IMR-90 (cell line): ENCODE results near the gene ANTXR1. TPM values are rescaled to one million over a fixed set of nuclear protein-coding genes. Genes with fewer than 3 reads are reported as not detected.
A peak's percentile ranks its signal among the peaks of the same experiment; 100 is the strongest.

ENCODE experiments used
- ATAC-seq: fragments of 200-7000 bp; cut with Tn5 transposase; 2 replicates; pipeline ENCODE4 v1.9.1; 2020; ENCODE audit warnings: low read depth, mild to moderate bottlenecking, moderate library complexity
- BruUV-seq: library from RNA; stranded (reverse); fragments of 400-500 nt; replicated peaks from 2 replicates; lab custom pipeline; 2021; lab: Mats Ljungman, UMichigan
- CTCF ChIA-PET: fragments of 300-600 bp; formaldehyde crosslinking; extraction: SDS; loops from one replicate; lab custom pipeline; 2021; ENCODE audit warnings: antibody characterized with exemption; lab: Yijun Ruan, JAX
- POLR2A ChIA-PET: fragments of 300-600 bp; sonication (Branson Sonifier 250); formaldehyde crosslinking; loops from one replicate; lab custom pipeline; 2022; ENCODE audit warnings: antibody characterized with exemption; ENCODE audit not compliant: unreplicated experiment; lab: Charles Lee
- DNase-seq: peaks from one replicate; pipeline ENCODE4 v3.0.0; 2013
- H2AFZ ChIP-seq: replicated peaks from 2 replicates; pipeline ENCODE3; 2013; ENCODE audit warnings: low read length, mild to moderate bottlenecking; ENCODE audit not compliant: poor library complexity
- H2AK5ac ChIP-seq: 2 replicates; pipeline ENCODE4 v1.6.1; 2013; ENCODE audit warnings: low read depth, low read length, inconsistent platforms
- H2AK9ac ChIP-seq: replicated peaks from 2 replicates; pipeline ENCODE3; 2013; ENCODE audit warnings: mild to moderate bottlenecking, low read depth, low read length, moderate library complexity; ENCODE audit not compliant: poor library complexity
- H2BK120ac ChIP-seq: 2 replicates; pipeline ENCODE4 v1.6.1; 2013; ENCODE audit warnings: low read depth, low read length, inconsistent platforms
- H2BK15ac ChIP-seq: 3 replicates; pipeline ENCODE4 v1.6.1; 2013; ENCODE audit warnings: low read depth, low read length, inconsistent platforms
- H2BK20ac ChIP-seq: 2 replicates; pipeline ENCODE4 v1.6.1; 2013; ENCODE audit warnings: low read depth, mild to moderate bottlenecking, inconsistent platforms, low read length, moderate library complexity
- H2BK5ac ChIP-seq: 2 replicates; pipeline ENCODE4 v1.6.1; 2013; ENCODE audit warnings: mild to moderate bottlenecking, low read depth, low read length, inconsistent platforms; ENCODE audit not compliant: poor library complexity, severe bottlenecking
- H3K14ac ChIP-seq: replicated peaks from 2 replicates; pipeline ENCODE4 v1.6.1; 2013; ENCODE audit warnings: low read depth, low read length, inconsistent platforms
- H3K18ac ChIP-seq: 2 replicates; pipeline ENCODE4 v1.6.1; 2013; ENCODE audit warnings: low read depth, low read length, control low read depth
- H3K23ac ChIP-seq: 2 replicates; pipeline ENCODE4 v1.6.1; 2013; ENCODE audit warnings: low read depth, low read length, inconsistent platforms
- H3K27ac ChIP-seq: 2 replicates; pipeline ENCODE4 v1.5.1; 2013; ENCODE audit warnings: mild to moderate bottlenecking, control low read depth, low read length; ENCODE audit not compliant: insufficient read depth
- H3K27me3 ChIP-seq: 2 replicates; pipeline ENCODE4 v1.6.1; 2013; ENCODE audit warnings: low read length; ENCODE audit not compliant: control insufficient read depth, insufficient read depth
- H3K36me3 ChIP-seq: 2 replicates; pipeline ENCODE4 v1.6.1; 2013; ENCODE audit warnings: low read length, mixed read lengths; ENCODE audit not compliant: control insufficient read depth, insufficient read depth
- H3K4ac ChIP-seq: 2 replicates; pipeline ENCODE4 v1.6.1; 2013; ENCODE audit warnings: low read depth, low read length, inconsistent platforms
- H3K4me1 ChIP-seq: 2 replicates; pipeline ENCODE4 v1.6.1; 2013; ENCODE audit warnings: low read length, mixed read lengths; ENCODE audit not compliant: control insufficient read depth, insufficient read depth
- H3K4me2 ChIP-seq: 2 replicates; pipeline ENCODE4 v1.6.1; 2013; ENCODE audit warnings: low read depth, mild to moderate bottlenecking, control low read depth, low read length, moderate library complexity
- H3K4me3 ChIP-seq: 2 replicates; pipeline ENCODE4 v1.5.1; 2013; ENCODE audit warnings: low read depth, mild to moderate bottlenecking, control low read depth, low read length, moderate library complexity; ENCODE audit not compliant: insufficient read depth
- H3K56ac ChIP-seq: 2 replicates; pipeline ENCODE4 v1.6.1; 2013; ENCODE audit warnings: low read length, inconsistent platforms; ENCODE audit not compliant: insufficient read depth; ENCODE audit errors: extremely low read depth
- H3K79me1 ChIP-seq, 2 experiments: 2 replicates each; pipeline ENCODE4 v1.6.1; 2013; ENCODE audit warnings: low read length in 2 of 2, inconsistent platforms in 1 of 2, low read depth in 1 of 2
- H3K9ac ChIP-seq: 2 replicates; pipeline ENCODE4 v1.6.1; 2013; ENCODE audit warnings: low read depth, low read length, control low read depth
- H3K9me1 ChIP-seq: 2 replicates; pipeline ENCODE4 v1.6.1; 2013; ENCODE audit warnings: low read length, inconsistent platforms; ENCODE audit not compliant: insufficient read depth
- H3K9me3 ChIP-seq: 2 replicates; pipeline ENCODE4 v1.6.1; 2013; ENCODE audit warnings: low read length; ENCODE audit not compliant: control insufficient read depth, insufficient read depth
- H4K20me1 ChIP-seq: 2 replicates; pipeline ENCODE4 v1.6.1; 2013; ENCODE audit warnings: low read length, inconsistent platforms; ENCODE audit not compliant: insufficient read depth
- H4K5ac ChIP-seq: 2 replicates; pipeline ENCODE4 v1.6.1; 2013; ENCODE audit warnings: mild to moderate bottlenecking, low read depth, low read length, control low read depth
- H4K8ac ChIP-seq, 2 experiments: 2 replicates each; pipeline ENCODE4 v1.6.1; 2013; ENCODE audit warnings: low read depth in 2 of 2, low read length in 2 of 2, control low read depth in 1 of 2, inconsistent platforms in 1 of 2
- H4K91ac ChIP-seq: 2 replicates; pipeline ENCODE4 v1.6.1; 2013; ENCODE audit warnings: low read depth, low read length, inconsistent platforms; ENCODE audit not compliant: insufficient read depth
- CEBPB ChIP-seq: IDR thresholded peaks from 2 replicates; pipeline ENCODE4 v1.6.1; 2012; ENCODE audit warnings: low read depth, low read length, improper control_type of control experiment
- MAFK ChIP-seq: IDR thresholded peaks from 2 replicates; pipeline ENCODE4 v1.6.1; 2012; ENCODE audit warnings: low read depth, low read length, improper control_type of control experiment
- WGBS, 2 experiments: methylation state at CpG; one replicate each; pipeline versions ENCODE4 v1.1.5 to v1.1.7; 2013; ENCODE audit warnings: missing lambda C conversion rate in 2 of 2; ENCODE audit not compliant: insufficient read length in 1 of 2; ENCODE audit errors: extremely low coverage in 2 of 2; 5-methylcytosine and 5-hydroxymethylcytosine counted together
- dilution Hi-C: fragments of 300-500 bp; cut with HindIII; formaldehyde crosslinking; loops from one replicate; pipeline ENCODE4 v1.14.3; 2018; ENCODE audit warnings: low sequenced_read_pairs; ENCODE audit not compliant: unreplicated experiment
- in situ Hi-C: fragments of 300-500 bp; cut with MboI; formaldehyde crosslinking; loops from 3 replicates; pipeline ENCODE4 v1.14.3; 2019; ENCODE audit warnings: low sequenced_read_pairs, inconsistent platforms, mixed read lengths
- intact Hi-C: fragments of 100-400 bp; cut with micrococcal nuclease; formaldehyde crosslinking; loops from 2 replicates; pipeline ENCODE4 v1.10.0; 2022
- polyA plus RNA-seq, 3 experiments: library from polyadenylated mRNA; depleted of rRNA; stranded (reverse); fragments of >200 nt; gene quantifications; 2 replicates each; pipeline ENCODE4 v1.2.3, GENCODE V29; 2012; ENCODE audit warnings: low replicate concordance in 1 of 3
- total RNA-seq: library from RNA; depleted of rRNA; stranded (reverse); fragments of >200 nt; gene quantifications from 2 replicates; pipeline ENCODE4 v1.2.3, GENCODE V29; 2012

ANTXR1 gene
- total and polyA plus RNA-seq, 2 of the 4 experiments (the other 2 are of a cell fraction) = 27.2 to 36.9 TPM

GRCh38 chr2:69203166-69203985 is 190.4 kb downstream of the ANTXR1 start:
- ATAC-seq (no peak), DNase-seq (no peak)
- H4K5ac ChIP-seq = peak overlapping the region; percentile 65; the same call in 1 of the 2 replicates
- H3K23ac ChIP-seq = no peak overlapping the region
- H3K27me3 ChIP-seq = no peaks in the 10 kb centered on the region
- H4K8ac ChIP-seq = 0 out of 4 replicates have a peak overlapping the region, but pooled peaks of 1 of the 2 experiments have one; percentile 13
- CTCF ChIA-PET = no interaction called here
- peaks cover 12 to 33% of the 10 kb centered on the region in 2 experiments; a peak in 3 of 4 replicates for H3K79me1 ChIP-seq
- no peak overlapping the region for H2BK20ac ChIP-seq
- no peak overlapping the region for H3K27ac ChIP-seq
- peaks cover 13% of the 10 kb centered on the region for H3K4me1 ChIP-seq
- TF ChIP-seq CEBPB = 0 out of 2 replicates have a peak, but pooled peaks have one; percentile 9
- TF ChIP-seq MAFK = no peak
- 0 out of 2 replicates have a peak overlapping the region, but pooled peaks have one; percentile 18 for H2AK5ac ChIP-seq
- peak overlapping the region; percentile 67 for H2BK5ac ChIP-seq
- in situ Hi-C loops (no loop called here), intact Hi-C loops (loop anchor here (5.0 kb wide), 1 partner anchor 104 kb away; no protein-coding TSS in a partner anchor), dilution Hi-C loops (no loop called here)
- no peak overlapping the region for H2AFZ ChIP-seq
- no CpG with 5 or more reads among the region's 4 CpGs for WGBS, 2 experiments
- H3K9ac ChIP-seq = no peak overlapping the region
- peak overlapping the region; percentile 33; the same call in 1 of the 2 replicates for H3K14ac ChIP-seq
- peak overlapping the region; percentile 8; the same call in 1 of the 2 replicates for H2BK120ac ChIP-seq
- H3K36me3 ChIP-seq = peaks cover 38% of the 10 kb centered on the region
- H4K20me1 ChIP-seq = no peaks in the 10 kb centered on the region
- no peak overlapping the region for H4K91ac ChIP-seq
- H3K4ac ChIP-seq = 0 out of 2 replicates have a peak overlapping the region, but pooled peaks have one; percentile 41
- no peak overlapping the region for H3K56ac ChIP-seq
- H2BK15ac ChIP-seq = no peak overlapping the region
- H3K9me3 ChIP-seq = no peaks in the 10 kb centered on the region
- no peak overlapping the region for H3K4me2 ChIP-seq
- no peak overlapping the region for H2AK9ac ChIP-seq
- POLR2A ChIA-PET = interaction anchor here (0.7 kb wide), 1 partner anchor 52 kb away, joined by 3 read pairs; no protein-coding TSS in a partner anchor
- peak overlapping the region; percentile 54; the same call in 1 of the 2 replicates for H3K18ac ChIP-seq
- H3K4me3 ChIP-seq = no peak overlapping the region
- BruUV-seq = no TSS peak
- peaks cover 9% of the 10 kb centered on the region; the same call in 1 of the 2 replicates for H3K9me1 ChIP-seq
